GM12892 (cell line): ENCODE data around the gene KCTD16.

Experiments used
- POLR2A ChIP-seq: IDR thresholded peaks from 2 replicates; pipeline ENCODE4 v1.6.1; 2011; ENCODE audit warnings: low read depth, low read length, control low read depth
- POLR2AphosphoS5 ChIP-seq: IDR thresholded peaks from 2 replicates; pipeline ENCODE4 v1.6.1; 2011; ENCODE audit warnings: low read depth, low read length, control low read depth
- TAF1 ChIP-seq: IDR thresholded peaks from 2 replicates; pipeline ENCODE4 v1.6.1; 2011; ENCODE audit warnings: low read depth, mild to moderate bottlenecking, control low read depth, low read length, borderline replicate concordance

DNA sequence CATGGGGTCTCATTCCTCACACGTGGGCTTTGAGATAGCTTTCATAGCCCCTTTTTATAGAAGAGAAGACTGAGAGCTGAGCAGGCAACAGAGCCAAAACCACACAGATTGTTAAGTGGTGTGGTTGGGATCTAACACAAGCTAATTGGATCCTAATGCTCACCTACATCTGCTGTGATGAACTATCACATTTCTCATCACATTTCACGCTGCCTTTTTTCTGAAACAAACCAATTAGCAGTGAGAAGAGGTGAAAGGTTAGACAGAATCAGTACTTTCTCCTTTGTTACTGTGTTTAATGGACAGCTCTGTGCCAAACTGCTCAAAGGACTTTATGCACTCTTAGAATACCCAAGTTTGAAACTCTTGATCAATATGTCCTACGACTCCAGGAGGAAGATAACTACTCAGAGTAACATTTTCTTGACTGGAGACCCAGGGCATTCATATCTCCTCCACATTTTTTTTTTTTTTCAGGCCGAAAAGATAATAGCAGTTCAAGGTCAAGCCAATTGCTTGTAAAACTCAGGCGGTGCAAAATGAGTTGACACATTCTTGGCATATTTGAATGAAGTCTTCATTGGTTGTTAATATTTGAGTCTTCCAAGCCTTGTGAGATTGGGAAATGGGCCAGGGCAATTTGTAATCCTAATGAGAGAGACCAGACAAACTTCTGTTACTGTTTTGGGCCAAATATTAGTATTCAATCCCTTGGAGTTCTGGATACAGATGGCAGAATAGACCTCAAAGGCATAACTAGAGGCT is 138.4 kb downstream of the KCTD16 start:
- no peak for TF ChIP-seq POLR2AphosphoS5
- TF ChIP-seq POLR2A = no peak
- TF ChIP-seq TAF1 = no peak
